T follicular helper cell (primary cell): ENCODE data around the gene PTPN1.
"Not testable (repeated sequence)": the region's sequence is repeated elsewhere in the genome, so short reads cannot be mapped to it uniquely, and the experiment has no call there.

Source experiments
- DNase-seq: peaks from one replicate; pipeline ENCODE4 v3.0.0-alpha.2; 2020; ENCODE audit warnings: low read depth

Gene PTPN1

DNA sequence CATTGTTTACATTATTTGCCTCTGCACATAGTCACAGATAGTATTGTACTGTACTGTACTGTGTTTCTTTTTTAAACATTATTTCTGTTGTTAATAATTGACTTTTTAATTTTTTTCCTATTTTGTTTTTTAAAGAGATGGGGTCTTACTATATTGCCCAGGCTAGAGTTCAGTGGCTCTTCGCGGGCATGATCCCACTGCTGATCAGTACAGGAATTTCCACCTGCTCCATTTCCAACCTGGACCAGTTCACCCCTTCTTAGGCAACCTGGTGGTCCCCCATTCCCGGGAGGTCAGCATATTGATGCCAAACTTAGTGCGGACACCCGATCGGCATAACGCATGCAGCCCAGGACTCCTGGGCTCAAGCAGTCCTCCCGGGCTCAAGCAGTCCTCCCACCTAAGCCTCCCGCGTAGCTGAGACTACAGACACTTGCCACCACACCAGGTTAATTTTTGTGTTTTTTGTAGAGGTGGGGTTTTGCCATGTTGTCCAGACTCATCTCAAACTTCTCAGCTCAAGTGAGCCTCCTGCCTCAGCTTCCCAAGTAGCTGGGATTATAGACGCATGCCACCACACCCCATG lies 47.5 kb downstream of the PTPN1 start:
- DNase-seq, result no peak

DNA sequence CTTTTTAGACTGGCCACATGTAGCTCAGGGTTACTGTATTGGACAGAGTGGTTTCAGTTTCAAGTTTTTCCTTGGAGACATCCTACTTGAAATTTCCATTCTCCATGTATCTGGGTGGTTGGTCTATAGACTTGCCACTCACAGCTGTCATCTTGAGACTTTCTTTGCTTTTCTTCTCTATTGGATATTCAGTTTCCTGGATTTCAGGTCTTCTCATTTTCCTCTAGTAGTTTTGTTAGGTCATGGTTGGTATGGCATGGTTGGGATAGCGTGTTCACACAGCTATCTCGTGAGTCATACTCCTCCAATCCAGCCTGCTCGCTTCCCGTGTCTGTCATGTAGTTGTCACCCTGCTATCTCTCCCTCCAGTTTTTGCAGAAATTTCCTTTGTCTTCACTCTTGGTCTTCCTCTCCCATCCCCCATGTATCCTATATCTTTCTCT lies 48.3 kb downstream of the PTPN1 start:
- DNase-seq, result no peak

DNA sequence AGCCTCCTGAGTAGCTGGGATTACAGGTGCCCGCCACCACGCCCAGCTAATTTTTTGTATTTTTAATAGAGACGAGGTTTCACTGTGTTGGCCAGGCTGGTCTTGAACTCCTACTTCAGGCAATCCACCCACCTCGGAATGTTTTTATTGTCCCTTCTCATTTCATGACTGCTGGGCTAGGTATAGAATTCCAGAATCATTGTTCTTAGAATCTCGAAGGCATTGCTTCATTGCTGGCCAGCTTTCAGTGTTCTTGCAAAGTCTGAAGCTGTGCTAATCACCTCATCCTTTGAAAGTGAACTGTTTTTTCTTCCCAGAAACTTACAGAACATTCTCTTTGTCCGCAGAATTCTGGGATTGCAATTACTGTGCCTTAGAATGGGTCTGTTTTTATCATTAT lies 49.0 kb downstream of the PTPN1 start:
- DNase-seq, result no peak

DNA sequence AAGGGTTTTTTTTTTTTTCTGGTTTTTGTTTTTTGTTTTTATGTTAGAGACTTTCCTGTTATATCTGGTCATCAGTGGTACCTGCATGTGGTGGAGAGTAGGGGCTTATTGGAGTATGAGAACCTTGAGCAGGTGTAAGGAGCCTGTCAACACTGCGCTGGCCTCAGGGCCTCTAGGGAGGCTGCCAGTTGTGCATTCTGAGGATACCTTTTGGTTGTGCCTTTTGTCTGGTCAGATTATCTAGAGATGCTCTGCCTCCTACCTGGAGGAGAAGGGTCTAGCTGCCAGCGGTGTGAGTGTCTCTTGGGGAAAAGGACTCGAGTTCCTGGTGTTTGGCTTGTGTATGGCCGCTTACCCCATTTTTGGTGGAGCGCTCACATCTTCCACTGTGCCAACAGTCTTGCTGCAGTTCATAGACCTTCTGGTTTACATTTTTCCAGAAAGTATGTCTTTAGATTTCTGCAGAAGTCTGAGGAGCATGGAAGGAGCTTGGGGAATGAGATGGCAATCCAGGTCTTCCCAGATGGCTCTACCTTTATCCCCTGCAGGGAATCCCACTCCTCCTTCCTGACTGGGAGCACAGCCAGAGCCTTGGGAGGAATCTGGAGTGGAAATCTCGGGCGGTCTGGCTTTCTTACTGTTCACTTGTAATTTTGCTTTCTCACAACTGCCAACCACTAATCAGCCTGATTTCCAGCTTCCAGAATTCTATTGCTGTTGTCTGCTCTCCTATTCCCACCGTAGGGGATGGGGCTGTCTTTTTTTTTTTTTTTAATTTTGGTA lies 49.9 kb downstream of the PTPN1 start:
- DNase-seq, result no peak

DNA sequence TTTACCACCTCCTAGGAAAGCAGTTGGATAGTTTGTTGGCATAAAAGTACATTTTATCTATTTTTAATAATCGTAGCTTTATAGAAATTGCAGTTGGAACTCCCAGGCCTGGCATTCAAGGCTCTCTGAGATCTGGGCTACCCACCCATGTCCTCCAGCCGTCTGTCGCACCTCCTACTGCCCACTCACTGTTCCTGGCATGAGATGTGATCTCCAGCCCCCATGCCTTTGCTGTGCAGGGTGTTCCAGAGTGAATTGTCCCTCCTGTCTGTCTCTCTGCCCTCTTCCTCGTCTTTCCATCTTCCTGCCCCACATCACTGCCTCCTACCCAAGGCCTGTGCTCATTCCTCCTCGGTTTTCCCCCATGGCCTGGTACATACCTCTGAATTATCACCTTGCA lies 50.7 kb downstream of the PTPN1 start:
- no peak for DNase-seq

DNA sequence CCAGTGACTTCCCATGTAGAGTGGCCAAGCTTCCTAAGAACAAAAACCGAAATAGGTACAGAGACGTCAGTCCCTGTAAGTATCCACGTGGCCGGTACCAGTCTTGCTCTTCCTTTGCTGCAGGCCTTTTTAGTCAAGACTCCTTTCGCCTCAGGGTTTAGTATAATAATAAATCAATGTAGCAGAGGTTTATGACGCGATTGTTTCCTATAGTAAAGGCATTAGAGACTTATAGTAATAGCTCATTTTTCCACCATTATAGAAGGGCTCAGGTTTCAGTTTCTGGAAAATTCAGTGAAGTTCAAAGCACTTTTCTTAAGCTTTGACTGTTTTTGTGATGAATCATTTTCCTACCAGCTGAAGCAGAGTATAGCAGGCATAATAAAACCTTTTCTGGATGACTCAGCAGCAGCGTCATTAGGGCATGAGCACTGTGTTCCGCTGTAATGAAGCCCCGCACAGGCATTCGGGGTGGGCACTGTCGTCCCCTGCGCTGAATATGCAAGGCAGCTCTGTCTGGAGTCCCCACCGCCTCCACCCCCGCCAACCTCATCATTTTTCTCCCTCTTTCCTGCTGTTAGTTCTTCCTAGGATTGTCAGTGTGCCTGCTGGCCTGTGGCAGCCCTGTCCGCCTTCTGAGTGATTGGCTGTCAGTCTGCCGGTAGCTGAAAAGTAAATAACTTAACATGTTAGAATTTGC lies 51.3 kb downstream of the PTPN1 start:
- DNase-seq, result no peak

DNA sequence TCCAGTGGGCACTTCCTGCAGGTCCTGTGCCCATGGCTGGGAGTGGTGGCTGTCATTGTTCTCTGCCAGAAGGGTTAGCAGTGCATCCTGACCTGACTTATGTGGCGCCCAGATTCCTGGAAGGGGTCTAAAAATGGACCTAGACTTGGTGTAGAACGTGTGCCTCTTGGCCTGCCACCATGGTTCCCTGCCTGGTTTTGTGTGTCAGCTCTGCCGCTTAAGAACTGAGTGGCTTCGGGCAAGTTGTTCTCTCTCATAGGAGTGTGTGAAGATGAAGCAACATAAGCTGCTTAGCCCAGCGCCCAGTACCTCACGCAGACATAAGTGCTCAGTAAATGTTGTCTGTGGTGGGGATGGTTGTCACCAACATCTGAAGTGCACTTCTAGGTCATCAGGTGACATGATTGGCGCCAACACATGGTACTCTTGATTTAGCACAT lies 52.1 kb downstream of the PTPN1 start:
- DNase-seq, result no peak

DNA sequence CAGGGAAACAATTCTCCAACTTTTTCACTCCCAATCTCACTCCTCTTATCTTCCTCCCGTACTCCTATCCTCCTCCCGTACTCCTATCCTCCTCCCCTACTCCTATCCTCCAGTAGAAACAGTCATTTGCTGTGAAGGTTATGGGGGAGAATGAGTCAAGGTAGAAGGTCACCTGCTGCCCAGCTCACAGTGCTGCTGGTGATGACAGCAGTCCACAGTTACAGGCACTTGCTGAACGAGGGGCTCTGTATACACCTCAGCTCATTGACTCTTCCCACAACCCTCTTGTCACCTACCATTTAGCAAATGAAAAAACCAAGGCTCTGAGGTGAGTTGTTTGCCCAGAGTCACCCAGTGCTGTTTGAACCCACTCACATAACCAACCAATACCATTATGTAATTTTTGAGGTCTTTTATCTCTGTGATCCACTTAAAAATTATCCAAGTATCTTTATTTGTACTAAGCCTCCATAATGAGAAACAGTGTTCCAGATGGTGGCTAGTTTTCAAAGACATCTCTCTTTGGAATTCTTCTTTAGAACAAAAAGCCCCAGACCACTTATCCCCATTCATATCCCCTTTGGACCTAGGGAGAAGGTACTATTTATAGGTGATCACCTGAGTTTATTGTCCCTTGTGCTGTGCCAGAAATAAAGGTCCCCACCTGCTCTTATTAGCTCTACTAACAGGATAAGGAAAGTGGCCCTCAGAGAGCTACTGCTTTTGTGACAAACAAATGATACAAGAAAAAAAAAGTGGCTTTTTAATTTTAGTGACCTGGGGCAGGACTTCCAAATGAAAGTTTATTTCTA lies 53.2 kb downstream of the PTPN1 start:
- no peak for DNase-seq

DNA sequence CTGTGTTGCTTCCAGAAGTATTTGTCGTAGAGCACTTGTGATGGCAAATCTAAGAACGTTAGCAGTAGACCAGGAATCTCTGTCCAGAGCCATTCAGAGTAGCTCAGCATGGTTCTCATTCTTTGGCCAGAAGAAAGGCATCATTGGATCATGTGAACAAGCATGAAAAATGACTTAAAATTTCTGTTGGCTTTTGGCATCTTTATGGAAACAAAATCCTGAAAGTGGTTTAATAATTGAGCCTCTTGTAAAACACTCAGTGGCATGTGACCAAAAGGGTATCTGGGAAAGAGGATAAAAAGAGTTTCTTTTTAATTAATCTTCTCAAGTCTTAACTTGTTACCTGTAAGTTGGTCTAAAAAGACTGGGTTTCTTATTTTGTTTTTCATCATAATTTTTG lies 55.2 kb downstream of the PTPN1 start:
- DNase-seq, result no peak

DNA sequence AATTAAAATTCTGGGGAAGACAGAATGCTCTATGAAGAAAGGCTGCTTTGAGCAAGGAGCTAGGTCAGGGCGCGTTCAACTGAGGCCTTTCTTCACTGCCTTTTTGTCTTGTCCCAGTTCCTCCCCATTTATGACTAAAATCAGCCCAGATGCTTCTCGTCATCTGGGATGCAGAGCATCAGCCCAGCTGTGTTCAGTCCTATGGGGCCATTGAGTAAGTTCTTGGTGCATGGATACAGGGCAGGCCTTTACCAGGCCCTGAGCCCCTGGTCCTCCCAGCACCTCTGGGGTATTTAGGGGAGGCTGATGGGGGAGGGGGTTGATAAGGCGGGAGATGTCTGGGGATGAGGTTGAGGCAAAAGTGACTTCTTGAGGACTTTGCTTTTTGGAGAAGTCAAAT lies 55.7 kb downstream of the PTPN1 start:
- DNase-seq, result no peak

DNA sequence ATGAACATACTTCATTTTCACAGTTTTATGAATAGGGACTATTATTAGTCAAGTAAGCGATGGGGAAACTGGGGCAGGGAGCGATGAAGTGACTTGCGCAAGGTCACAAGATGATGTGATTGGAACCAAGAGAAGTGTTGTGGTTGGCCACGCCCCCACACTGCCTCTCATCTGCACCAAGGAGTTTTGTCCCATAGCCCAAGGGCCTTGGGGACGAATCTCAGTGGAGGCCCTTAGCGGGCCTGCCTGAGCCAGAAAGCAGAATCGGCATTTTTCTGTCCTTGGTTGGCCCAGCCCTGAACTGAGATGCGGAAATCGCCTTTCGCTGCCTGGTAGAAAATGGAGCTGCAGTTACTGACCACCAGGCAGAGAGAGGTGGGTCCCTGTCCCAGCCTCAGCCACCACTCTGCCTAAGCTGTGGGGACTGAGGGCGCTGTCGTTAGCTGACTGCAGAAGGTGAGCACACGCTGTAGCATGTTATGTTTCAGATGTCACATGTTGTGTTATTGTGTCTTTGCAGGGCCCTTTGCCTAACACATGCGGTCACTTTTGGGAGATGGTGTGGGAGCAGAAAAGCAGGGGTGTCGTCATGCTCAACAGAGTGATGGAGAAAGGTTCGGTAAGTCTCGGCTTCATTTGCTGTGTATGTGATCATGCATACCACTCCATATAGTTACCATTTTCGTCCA lies 57.8 kb downstream of the PTPN1 start:
- DNase-seq, result no peak

DNA sequence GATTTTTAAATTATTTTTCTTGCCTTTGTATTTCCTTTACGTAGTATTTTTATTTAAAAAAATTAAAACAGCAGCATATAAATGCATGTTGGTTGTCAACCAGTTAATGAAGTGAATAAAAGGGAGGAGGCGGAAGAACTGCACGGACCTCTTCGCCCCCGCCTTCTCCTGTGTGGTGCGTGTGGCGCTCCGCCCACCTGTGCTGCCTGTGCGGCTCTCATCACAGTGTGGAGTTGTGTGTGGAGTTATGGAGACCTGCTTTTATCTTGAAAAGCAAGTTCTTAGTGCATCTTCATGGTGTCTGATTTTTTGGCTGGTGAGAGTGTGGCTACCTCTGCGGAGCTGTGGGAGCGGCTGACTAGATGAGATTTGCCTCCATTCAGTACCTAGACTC lies 58.4 kb downstream of the PTPN1 start:
- no peak for DNase-seq

DNA sequence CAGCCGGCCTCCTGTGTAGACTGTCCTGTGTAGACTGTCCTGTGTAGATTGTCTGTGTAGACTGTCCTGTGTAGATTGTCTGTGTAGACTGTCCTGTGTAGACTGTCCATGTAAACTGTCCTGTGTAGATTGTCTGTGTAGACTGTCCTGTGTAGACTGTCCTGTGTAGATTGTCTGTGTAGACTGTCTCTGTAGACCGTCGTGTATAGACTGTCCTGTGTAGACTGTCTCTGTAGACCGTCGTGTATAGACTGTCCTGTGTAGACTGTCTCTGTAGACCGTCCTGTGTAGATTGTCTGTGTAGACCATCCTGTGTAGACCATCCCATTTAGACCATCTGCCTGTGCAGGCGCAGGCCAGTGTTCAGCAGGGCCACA lies 59.3 kb downstream of the PTPN1 start:
- DNase-seq, result not testable (repeated sequence)

DNA sequence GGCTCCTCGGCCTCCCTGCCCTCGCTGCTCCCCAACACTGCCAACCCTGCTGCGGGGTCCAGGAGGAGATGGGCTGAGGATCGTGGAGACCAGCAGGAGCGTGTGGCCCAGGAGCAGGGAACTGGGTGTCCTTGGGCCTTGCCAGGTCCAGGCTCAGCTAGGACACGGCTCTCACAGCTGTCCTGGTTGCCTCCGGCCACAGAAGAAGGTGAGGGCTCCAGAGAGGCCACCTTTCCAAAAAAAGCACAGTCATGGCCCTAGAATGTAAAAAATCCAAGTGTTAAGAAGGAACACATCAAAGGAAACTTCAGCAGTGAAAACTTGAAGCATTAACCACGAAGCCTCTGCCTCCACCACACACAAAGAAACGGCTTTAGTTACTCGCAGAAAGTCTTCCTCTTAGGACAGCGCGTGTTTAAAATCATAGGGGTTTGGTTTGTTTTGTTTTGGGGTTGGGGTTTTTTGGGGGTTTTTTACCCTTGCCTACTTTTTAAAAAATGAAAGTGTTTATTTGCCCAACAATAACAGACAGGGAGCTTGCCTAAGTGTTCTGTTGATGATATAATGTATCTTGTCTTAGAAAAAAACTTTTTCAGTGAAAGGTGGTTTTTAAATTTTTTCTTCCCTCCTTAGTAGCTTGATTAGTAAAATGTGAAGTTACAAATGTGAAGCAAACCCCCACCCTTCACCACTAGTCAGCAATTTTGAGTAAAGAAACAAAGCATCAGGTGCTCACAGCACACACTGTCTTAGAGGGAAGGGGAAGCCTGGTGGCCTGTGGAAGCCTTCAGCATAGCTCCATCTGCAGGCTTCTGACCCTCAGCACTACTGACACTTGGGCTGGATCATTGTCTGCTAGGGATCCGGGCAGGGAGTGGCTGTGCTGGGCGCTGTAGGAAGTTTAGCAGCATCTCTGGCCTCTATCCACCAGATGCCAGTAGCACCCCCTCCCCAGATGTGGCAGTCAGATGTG lies 60.0 kb downstream of the PTPN1 start:
- no peak for DNase-seq

DNA sequence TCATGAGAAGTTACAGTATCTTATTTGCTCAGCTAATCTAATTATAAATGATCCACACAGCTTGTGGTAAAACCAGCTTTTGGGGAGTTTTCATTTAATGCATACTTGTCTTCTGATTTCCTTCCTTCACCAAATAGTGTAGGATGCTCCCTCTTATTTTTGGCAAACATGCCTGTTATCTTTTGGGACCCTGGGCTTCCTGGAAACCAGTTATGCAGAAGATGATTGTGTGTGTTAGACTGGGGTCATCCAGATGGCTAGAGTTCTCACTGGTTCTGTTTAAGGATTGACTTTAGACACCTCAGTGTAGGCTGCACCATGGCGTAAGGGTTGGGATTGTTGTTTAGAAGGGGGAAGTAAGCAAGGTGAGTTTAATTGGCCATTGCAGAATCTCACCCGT lies 61.3 kb downstream of the PTPN1 start:
- no peak for DNase-seq

DNA sequence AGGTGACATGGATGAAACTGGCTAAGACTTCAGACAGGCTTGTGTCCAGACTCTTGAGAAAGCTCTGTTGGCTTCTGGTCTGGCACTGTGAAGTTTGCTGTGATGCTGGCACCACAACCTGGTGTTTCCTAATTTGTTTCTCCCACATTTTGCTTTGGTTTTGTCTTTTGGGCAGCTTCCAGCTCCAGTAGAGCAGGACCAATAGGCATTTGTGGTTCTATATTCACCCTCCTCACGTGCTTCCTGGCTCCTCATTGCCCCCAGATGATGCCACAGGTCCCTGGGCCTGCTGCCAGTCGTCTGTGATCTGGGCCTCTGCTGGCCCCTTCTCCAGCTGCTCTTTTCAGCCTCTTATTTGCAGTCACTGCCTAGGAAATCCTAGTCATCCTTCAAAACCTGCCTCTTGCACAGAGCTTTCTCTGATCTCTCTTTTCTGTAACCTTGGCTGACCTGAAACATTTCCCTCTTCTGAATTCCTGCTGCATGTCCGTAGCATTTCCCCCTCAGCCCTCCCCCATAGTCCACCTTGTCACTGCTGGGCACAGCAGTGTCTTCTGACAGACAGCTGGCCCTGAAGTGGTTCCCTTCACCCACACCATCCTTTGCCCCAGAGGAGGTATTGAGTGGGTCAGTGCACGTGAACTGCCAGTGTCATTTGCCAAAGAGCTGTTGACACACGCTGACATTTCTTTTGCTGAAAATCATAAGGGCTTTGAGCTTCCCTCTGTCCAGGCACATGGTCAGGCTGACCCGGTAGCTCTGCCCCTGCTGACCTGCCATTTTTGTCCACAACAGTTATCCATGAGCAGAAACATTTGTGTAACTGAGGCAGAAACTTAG lies 63.0 kb downstream of the PTPN1 start:
- DNase-seq, result no peak

DNA sequence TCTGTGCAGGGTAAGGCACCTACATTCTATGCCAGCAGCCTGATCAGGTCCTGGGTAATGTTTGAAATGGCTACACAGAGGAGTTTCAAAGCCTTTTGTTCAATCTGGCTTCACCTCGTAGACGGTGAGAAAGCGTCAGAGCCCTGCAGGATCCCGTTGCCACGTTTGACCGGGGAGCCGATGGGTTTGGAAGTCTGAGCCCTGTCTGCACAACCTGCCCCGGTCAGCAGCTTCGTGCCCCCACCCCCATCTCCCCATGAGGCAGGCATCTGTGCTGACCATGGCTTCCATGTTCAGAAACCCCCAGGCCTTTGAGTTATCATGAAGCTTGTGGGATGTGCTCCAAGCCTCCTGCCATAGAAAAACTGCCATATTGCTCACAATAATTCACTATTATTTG lies 63.9 kb downstream of the PTPN1 start:
- DNase-seq, result no peak

DNA sequence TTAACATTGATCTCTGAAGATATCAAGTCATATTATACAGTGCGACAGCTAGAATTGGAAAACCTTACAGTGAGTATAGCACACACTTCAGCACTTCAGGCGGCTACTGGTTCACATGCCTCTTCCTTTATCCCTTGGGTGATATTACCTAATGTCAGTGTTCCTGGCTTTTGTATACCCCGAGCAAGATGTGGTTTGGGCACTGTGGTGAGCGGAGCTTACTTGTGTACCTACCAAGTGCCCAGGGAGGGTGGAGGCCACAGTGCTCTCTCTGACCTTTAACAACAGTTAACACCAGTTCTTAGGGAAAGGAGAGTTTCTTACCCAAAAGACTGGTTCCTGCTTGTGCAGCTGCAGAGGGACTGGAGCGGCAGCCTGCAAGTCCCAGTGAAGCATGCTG lies 64.4 kb downstream of the PTPN1 start:
- DNase-seq, result no peak

DNA sequence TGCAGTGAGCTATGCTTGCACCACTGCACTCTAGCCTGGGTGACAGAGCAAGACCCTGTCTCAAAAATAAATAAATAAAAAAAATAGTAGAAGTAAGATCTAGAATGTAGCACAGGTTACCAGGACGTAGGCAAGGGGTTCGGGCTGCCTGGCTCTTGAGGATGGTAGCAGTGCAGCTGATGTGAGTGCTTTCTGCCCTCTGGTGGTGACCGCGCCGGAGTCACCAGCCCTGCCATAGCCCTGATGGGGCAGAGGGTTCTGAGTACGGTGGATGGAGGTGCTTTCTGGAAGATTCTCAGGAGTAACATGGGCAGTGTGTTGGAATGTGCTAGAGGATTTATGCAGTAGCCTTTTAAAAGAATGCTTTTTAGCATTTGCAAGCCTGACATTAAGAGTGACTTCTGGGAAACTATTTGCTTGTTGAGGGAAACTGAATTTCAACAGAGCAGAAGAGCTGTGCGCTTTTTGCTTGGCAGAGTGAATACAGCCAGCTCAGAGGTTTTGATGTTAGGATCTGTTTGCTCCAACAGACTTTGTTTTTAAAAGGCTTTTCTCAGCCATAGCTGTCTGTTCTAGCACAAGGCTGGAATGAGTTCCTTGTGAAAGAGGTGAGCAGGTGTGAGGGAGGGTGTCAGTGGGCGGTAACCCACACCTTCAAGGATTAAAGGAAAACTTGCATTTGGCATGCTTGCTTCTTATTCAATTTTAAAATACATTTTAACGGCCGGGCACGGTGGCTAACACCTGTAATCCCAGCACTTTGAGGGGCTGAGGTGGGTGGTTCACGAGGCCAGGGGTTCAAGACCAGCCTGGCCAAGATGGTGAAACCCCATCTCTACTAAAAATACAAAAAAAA lies 65.9 kb downstream of the PTPN1 start:
- peak; percentile 46 for DNase-seq
